HG02981 (cell line): Measurements from ENCODE around the gene DERL3.

Experiments
- ATAC-seq: cut with Tn5 transposase; IDR thresholded peaks from one replicate; pipeline ENCODE4 v1.9.1; 2021; ENCODE audit warnings: mild to moderate bottlenecking, moderate library complexity; ENCODE audit not compliant: unreplicated experiment

DERL3 gene

GRCh38 chr22:23847991-23848864 lies 9.4 kb upstream of the DERL3 start:
- ATAC-seq, result no peak

- ATAC-seq, result no peak
Observed at GRCh38 chr22:23847310-23847920, 8.6 kb upstream of the DERL3 start.

GRCh38 chr22:23846081-23846469 lies 7.3 kb upstream of the DERL3 start:
- ATAC-seq, result no peak

- ATAC-seq, result no peak
Observed at GRCh38 chr22:23845265-23846080, 6.7 kb upstream of the DERL3 start.

GRCh38 chr22:23844739-23845202 lies 6.0 kb upstream of the DERL3 start:
- ATAC-seq, result no peak

GRCh38 chr22:23842599-23842998 lies 3.8 kb upstream of the DERL3 start:
- ATAC-seq, result no peak

- no peak for ATAC-seq
Observed at GRCh38 chr22:23841736-23842445, 3.1 kb upstream of the DERL3 start.

- no peak for ATAC-seq
Observed at GRCh38 chr22:23841292-23841691, 2.5 kb upstream of the DERL3 start.

GRCh38 chr22:23840026-23840425 lies 1.2 kb upstream of the DERL3 start:
- no peak for ATAC-seq

- peak; percentile 8 for ATAC-seq
Observed at GRCh38 chr22:23837911-23838680, 710 bp downstream of the DERL3 start.

GRCh38 chr22:23837496-23837859 lies 1.3 kb downstream of the DERL3 start:
- no peak for ATAC-seq

- ATAC-seq, result no peak
Observed at GRCh38 chr22:23836692-23837495, 1.9 kb downstream of the DERL3 start.

- ATAC-seq, result no peak
Observed at GRCh38 chr22:23836281-23836680, 2.5 kb downstream of the DERL3 start.

- ATAC-seq, result no peak
Observed at GRCh38 chr22:23835484-23836144, 3.2 kb downstream of the DERL3 start.

GRCh38 chr22:23834793-23835483 lies 3.9 kb downstream of the DERL3 start:
- no peak for ATAC-seq

- no peak for ATAC-seq
Observed at GRCh38 chr22:23834406-23834792, 4.4 kb downstream of the DERL3 start.

- ATAC-seq, result no peak
Observed at GRCh38 chr22:23833911-23834317, 4.9 kb downstream of the DERL3 start.
